PFSK-1 (cell line): ENCODE data around the gene COX6B1.

Experiments
- FOXP2 ChIP-seq: optimal IDR thresholded peaks from 2 replicates; pipeline ENCODE3; 2011; ENCODE audit warnings: borderline replicate concordance, control low read depth, inconsistent platforms; ENCODE audit not compliant: insufficient read depth; ENCODE audit errors: extremely low read length, extremely low read depth
- POLR2AphosphoS5 ChIP-seq: IDR thresholded peaks from 2 replicates; pipeline ENCODE4 v1.6.1; 2012; ENCODE audit warnings: low read depth, mild to moderate bottlenecking, control low read depth, low read length, moderate library complexity
- REST ChIP-seq, 2 experiments: IDR thresholded peaks; 2 replicates each; pipeline versions ENCODE4 v1.6.1 to v1.8.0; 2011 to 2012; ENCODE audit warnings: low read depth in 2 of 2, low read length in 2 of 2, control low read depth in 1 of 2, inconsistent platforms in 1 of 2, mild to moderate bottlenecking in 1 of 2, moderate library complexity in 1 of 2; ENCODE audit not compliant: insufficient read depth in 1 of 2
- SIN3A ChIP-seq: IDR thresholded peaks from 2 replicates; pipeline ENCODE4 v1.6.1; 2012; ENCODE audit warnings: mild to moderate bottlenecking, low read length, moderate library complexity, borderline replicate concordance; ENCODE audit not compliant: insufficient read depth
- TAF1 ChIP-seq: IDR thresholded peaks from 2 replicates; pipeline ENCODE4 v1.6.1; 2012; ENCODE audit warnings: low read length, control low read depth, borderline replicate concordance; ENCODE audit not compliant: insufficient read depth

Gene COX6B1

GRCh38 chr19:35615036-35615435 lies 33.1 kb upstream of the COX6B1 start:
- TF ChIP-seq SIN3A, result no peak
- TF ChIP-seq REST (IDR thresholded peaks at IDR 0.05; ENCODE audit: insufficient read depth in 1 of 2, low read depth in 2 of 2, low read length in 2 of 2), result no peak
- TF ChIP-seq POLR2AphosphoS5, result no peak
- TF ChIP-seq FOXP2, result no peak
- TF ChIP-seq TAF1, result no peak

- no peak for TF ChIP-seq POLR2AphosphoS5
- no peak for TF ChIP-seq FOXP2
- no peak for TF ChIP-seq REST (IDR thresholded peaks at IDR 0.05; ENCODE audit: insufficient read depth in 1 of 2, low read depth in 2 of 2, low read length in 2 of 2)
- no peak for TF ChIP-seq SIN3A
- TF ChIP-seq TAF1, result no peak
These were observed 29.3 kb upstream of the COX6B1 start for GRCh38 chr19:35618857-35619256.

- TF ChIP-seq FOXP2, result no peak
These were observed 28.7 kb upstream of the COX6B1 start for GRCh38 chr19:35619290-35619923.

- TF ChIP-seq SIN3A, result no peak
- TF ChIP-seq FOXP2, result no peak
- no peak for TF ChIP-seq REST (IDR thresholded peaks at IDR 0.05; ENCODE audit: insufficient read depth in 1 of 2, low read depth in 2 of 2, low read length in 2 of 2)
- no peak for TF ChIP-seq TAF1
These were observed 28.1 kb upstream of the COX6B1 start for GRCh38 chr19:35620001-35620400.

- TF ChIP-seq SIN3A, result no peak
- TF ChIP-seq TAF1, result no peak
- no peak for TF ChIP-seq FOXP2
- no peak for TF ChIP-seq REST (IDR thresholded peaks at IDR 0.05; ENCODE audit: insufficient read depth in 1 of 2, low read depth in 2 of 2, low read length in 2 of 2)
- TF ChIP-seq POLR2AphosphoS5, result no peak
These were observed 26.4 kb upstream of the COX6B1 start for GRCh38 chr19:35621708-35622107.
